Measurements from ENCODE around the gene HECTD1. TPM values are rescaled to one million over a fixed set of nuclear protein-coding genes. Genes with fewer than 3 reads are reported as not detected.
"Not testable (repeated sequence)": the region's sequence is repeated elsewhere in the genome, so short reads cannot be mapped to it uniquely, and the experiment has no call there.

Gene HECTD1
- total and polyA plus RNA-seq, 4 donors: 23.5 to 164 (median 92.5) TPM

- intact Hi-C loops (cut with DNase I): no loop called here
- DNase-seq (no peak), ATAC-seq (ENCODE audit: low FRiP score) (no peak)
- Histone ChIP-seq H3K27me3 (ENCODE audit: control insufficient read depth in 1 of 2, insufficient read depth in 2 of 2, low read length in 1 of 2) (no peaks in the 10 kb centered on the region), H3K4me3 (ENCODE audit: low read length in 2 of 2) (no peak overlapping the region), H3K9me3 (ENCODE audit: control insufficient read depth, low read length) (no peaks in the 10 kb centered on the region), H3K27ac (ENCODE audit: low read depth in 1 of 2, low read length in 2 of 2) (no peak overlapping the region), H3K36me3 (ENCODE audit: control insufficient read depth in 1 of 2, insufficient read depth in 2 of 2, low read length in 1 of 2) (no peaks in the 10 kb centered on the region), H3K4me1 (ENCODE audit: control insufficient read depth in 1 of 2, insufficient read depth in 2 of 2, low read length in 2 of 2) (peaks cover 0 to 3% of the 10 kb centered on the region in 2 donors)
- 86 to 87% methylated on average over 3 of the region's 3 CpGs for WGBS, 2 donors
Observed at GRCh38 chr14:31244626-31245025, 37.0 kb upstream of the HECTD1 start.

DNA sequence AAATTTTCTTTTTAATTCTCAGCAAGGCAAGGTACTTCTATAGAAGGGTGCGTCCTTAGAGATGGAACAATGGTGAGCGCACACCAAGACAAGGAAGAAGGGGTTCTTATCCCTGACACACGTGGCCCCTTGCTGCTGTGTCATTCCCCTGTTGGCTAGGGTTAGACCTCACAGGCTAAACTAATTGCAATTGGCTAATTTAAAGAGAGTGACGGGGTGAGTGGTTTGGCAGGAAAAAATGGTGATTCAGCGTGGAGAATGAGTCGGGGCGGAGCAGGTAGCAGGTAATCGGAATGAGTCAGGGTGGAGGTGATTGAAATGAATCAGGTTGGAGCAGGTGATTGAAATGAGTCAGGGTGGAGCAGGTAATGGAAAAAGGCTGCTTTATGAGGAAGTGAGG lies 36.3 kb upstream of the HECTD1 start:
- H3K4me3 ChIP-seq (ENCODE audit: low read length in 2 of 2): no peak overlapping the region
- WGBS, 2 donors: 87 to 92% methylated on average over 8 of the region's 8 CpGs
- no peak for DNase-seq
- no peaks in the 10 kb centered on the region for H3K27me3 ChIP-seq (ENCODE audit: control insufficient read depth in 1 of 2, insufficient read depth in 2 of 2, low read length in 1 of 2)
- intact Hi-C loops (cut with DNase I): no loop called here
- H3K36me3 ChIP-seq (ENCODE audit: control insufficient read depth in 1 of 2, insufficient read depth in 2 of 2, low read length in 1 of 2): no peaks in the 10 kb centered on the region
- no peaks in the 10 kb centered on the region for H3K9me3 ChIP-seq (ENCODE audit: control insufficient read depth, low read length)
- no peak overlapping the region for H3K27ac ChIP-seq (ENCODE audit: low read depth in 1 of 2, low read length in 2 of 2)
- H3K4me1 ChIP-seq (ENCODE audit: control insufficient read depth in 1 of 2, insufficient read depth in 2 of 2, low read length in 2 of 2): peaks cover 0 to 3% of the 10 kb centered on the region in 2 donors
- no peak for ATAC-seq (ENCODE audit: low FRiP score)

DNA sequence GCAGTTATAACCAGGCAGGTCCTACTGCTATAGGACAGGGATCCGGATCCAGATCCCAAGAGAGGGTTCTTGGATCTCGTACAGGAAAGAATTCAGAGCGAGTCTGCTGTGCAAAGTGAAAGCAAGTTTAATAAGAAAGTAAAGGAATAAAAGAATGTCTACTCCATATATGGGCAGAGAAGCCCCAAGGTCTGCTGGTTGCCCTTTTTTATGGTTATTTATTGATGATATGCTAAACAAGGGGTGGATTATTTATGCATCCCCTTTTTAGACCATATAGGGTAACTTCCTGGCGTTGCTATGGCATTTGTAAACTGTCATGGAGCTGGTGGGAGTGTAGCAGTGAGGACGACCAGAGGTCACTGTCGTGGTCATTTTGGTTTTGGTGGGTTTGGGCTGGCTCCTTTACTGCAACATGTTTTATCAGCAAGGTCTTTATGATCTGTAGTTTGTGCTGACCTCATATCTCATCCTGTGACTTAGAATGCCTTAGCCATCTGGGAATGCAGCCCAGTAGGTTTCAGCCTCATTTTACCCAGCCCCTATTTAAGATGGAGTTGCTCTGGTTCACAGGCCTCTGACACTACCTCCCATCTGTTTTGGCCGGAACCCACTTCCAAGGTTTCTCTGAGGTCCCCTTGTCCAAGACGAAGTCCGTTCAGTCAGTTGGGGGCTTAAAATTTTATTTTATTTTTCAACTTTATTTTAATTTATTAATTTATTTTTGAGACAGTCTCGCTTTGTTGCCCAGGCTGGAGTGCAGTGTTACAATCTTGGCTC lies 34.8 kb upstream of the HECTD1 start:
- ATAC-seq (ENCODE audit: low FRiP score): not testable (repeated sequence)

GRCh38 chr14:31241450-31242114 lies 34.0 kb upstream of the HECTD1 start:
- peak overlapping the region in 1 of 2 donors; percentile 29 for H3K4me3 ChIP-seq (ENCODE audit: low read length in 2 of 2)
- H3K4me1 ChIP-seq (ENCODE audit: control insufficient read depth in 1 of 2, insufficient read depth in 2 of 2, low read length in 2 of 2): peaks cover 0 to 3% of the 10 kb centered on the region in 2 donors
- no peaks in the 10 kb centered on the region for H3K36me3 ChIP-seq (ENCODE audit: control insufficient read depth in 1 of 2, insufficient read depth in 2 of 2, low read length in 1 of 2)
- ATAC-seq (ENCODE audit: low FRiP score) (no peak), DNase-seq (no peak)
- WGBS, 2 donors: 7 to 16% methylated on average over 2 of the region's 2 CpGs
- no peaks in the 10 kb centered on the region for H3K9me3 ChIP-seq (ENCODE audit: control insufficient read depth, low read length)
- no peak overlapping the region for H3K27ac ChIP-seq (ENCODE audit: low read depth in 1 of 2, low read length in 2 of 2)
- intact Hi-C loops (cut with DNase I): no loop called here
- no peaks in the 10 kb centered on the region for H3K27me3 ChIP-seq (ENCODE audit: control insufficient read depth in 1 of 2, insufficient read depth in 2 of 2, low read length in 1 of 2)

More for the DNA sequence above, 34.8 kb upstream of the HECTD1 start:
- H3K4me1 ChIP-seq (ENCODE audit: control insufficient read depth in 1 of 2, insufficient read depth in 2 of 2, low read length in 2 of 2); H3K27me3 ChIP-seq (ENCODE audit: control insufficient read depth in 1 of 2, insufficient read depth in 2 of 2, low read length in 1 of 2); DNase-seq; H3K9me3 ChIP-seq (ENCODE audit: control insufficient read depth, low read length); intact Hi-C loops (cut with DNase I); H3K36me3 ChIP-seq (ENCODE audit: control insufficient read depth in 1 of 2, insufficient read depth in 2 of 2, low read length in 1 of 2); H3K27ac ChIP-seq (ENCODE audit: low read depth in 1 of 2, low read length in 2 of 2): not testable (repeated sequence)
- H3K4me3 ChIP-seq (ENCODE audit: low read length in 2 of 2): peak overlapping the region in 1 of 2 donors; percentile 29
- 50 to 53% methylated on average over 10 of the region's 10 CpGs for WGBS, 2 donors

- H3K9me3 ChIP-seq (ENCODE audit: control insufficient read depth, low read length): no peaks in the 10 kb centered on the region
- no peaks in the 10 kb centered on the region for H3K36me3 ChIP-seq (ENCODE audit: control insufficient read depth in 1 of 2, insufficient read depth in 2 of 2, low read length in 1 of 2)
- H3K27me3 ChIP-seq (ENCODE audit: control insufficient read depth in 1 of 2, insufficient read depth in 2 of 2, low read length in 1 of 2): no peaks in the 10 kb centered on the region
- intact Hi-C loops (cut with DNase I): no loop called here
- DNase-seq: no peak
- H3K4me3 ChIP-seq (ENCODE audit: low read length in 2 of 2): no peak overlapping the region
- H3K4me1 ChIP-seq (ENCODE audit: control insufficient read depth in 1 of 2, insufficient read depth in 2 of 2, low read length in 2 of 2): peaks cover 0 to 3% of the 10 kb centered on the region in 2 donors
- ATAC-seq (ENCODE audit: low FRiP score): no peak
- H3K27ac ChIP-seq (ENCODE audit: low read depth in 1 of 2, low read length in 2 of 2): no peak overlapping the region
- WGBS, 2 donors: 97 to 98% methylated on average over 6 of the region's 6 CpGs
Observed at GRCh38 chr14:31239741-31240140, 32.1 kb upstream of the HECTD1 start.

DNA sequence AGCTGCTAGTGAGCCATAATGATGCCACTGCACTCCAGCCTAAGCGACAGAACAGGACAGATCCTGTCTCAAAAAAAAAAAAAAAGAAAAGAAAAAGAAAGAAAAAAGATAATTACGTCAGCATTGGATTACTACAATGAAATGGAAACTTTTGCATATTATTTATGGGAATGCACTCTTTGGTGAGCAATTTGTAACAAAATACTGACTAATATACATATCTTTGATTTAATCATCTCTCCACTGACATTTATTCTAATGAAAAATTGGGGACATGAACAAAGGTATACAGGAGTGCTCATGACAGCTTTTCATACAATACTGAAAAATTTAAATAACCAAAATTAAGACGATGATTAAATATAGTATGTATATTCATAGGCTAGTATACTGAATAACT lies 27.9 kb upstream of the HECTD1 start:
- H3K27me3 ChIP-seq (ENCODE audit: control insufficient read depth in 1 of 2, insufficient read depth in 2 of 2, low read length in 1 of 2): no peaks in the 10 kb centered on the region
- 90% methylated on average over 3 of the region's 3 CpGs for WGBS, 2 donors
- DNase-seq: no peak
- H3K4me1 ChIP-seq (ENCODE audit: control insufficient read depth in 1 of 2, insufficient read depth in 2 of 2, low read length in 2 of 2): no peaks in the 10 kb centered on the region
- no peak for ATAC-seq (ENCODE audit: low FRiP score)
- H3K9me3 ChIP-seq (ENCODE audit: control insufficient read depth, low read length): no peaks in the 10 kb centered on the region
- no peak overlapping the region for H3K27ac ChIP-seq (ENCODE audit: low read depth in 1 of 2, low read length in 2 of 2)
- H3K36me3 ChIP-seq (ENCODE audit: control insufficient read depth in 1 of 2, insufficient read depth in 2 of 2, low read length in 1 of 2): no peaks in the 10 kb centered on the region
- H3K4me3 ChIP-seq (ENCODE audit: low read length in 2 of 2): no peak overlapping the region
- intact Hi-C loops (cut with DNase I): no loop called here

DNA sequence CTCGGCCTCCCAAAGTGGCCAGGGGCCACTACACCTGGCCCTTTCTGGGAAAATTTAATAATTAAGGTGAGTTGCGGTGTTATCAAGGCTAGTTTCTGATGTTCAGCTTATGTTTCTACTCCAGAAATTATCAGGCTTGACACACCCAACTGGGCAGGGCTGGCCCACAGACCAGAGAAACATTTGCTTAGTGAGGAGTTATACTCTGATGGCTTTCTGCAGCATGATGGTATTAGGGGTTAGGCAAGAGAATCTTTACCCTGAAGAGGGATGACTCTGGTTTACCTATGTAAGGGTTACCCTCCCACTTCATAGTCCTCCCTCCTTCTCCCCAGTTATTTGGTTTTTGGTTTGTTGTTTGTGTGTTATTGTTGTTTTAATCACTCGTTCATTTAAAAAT lies 24.5 kb upstream of the HECTD1 start:
- Histone ChIP-seq H3K4me3 (ENCODE audit: low read length in 2 of 2) (no peak overlapping the region), H3K27ac (ENCODE audit: low read depth in 1 of 2, low read length in 2 of 2) (no peak overlapping the region), H3K27me3 (ENCODE audit: control insufficient read depth in 1 of 2, insufficient read depth in 2 of 2, low read length in 1 of 2) (no peaks in the 10 kb centered on the region), H3K9me3 (ENCODE audit: control insufficient read depth, low read length) (no peaks in the 10 kb centered on the region), H3K4me1 (ENCODE audit: control insufficient read depth in 1 of 2, insufficient read depth in 2 of 2, low read length in 2 of 2) (no peaks in the 10 kb centered on the region), H3K36me3 (ENCODE audit: control insufficient read depth in 1 of 2, insufficient read depth in 2 of 2, low read length in 1 of 2) (no peaks in the 10 kb centered on the region)
- intact Hi-C loops (cut with DNase I): no loop called here
- WGBS, 2 donors: 79 to 80% methylated on average over 3 of the region's 3 CpGs
- DNase-seq: no peak
- no peak for ATAC-seq (ENCODE audit: low FRiP score)

DNA sequence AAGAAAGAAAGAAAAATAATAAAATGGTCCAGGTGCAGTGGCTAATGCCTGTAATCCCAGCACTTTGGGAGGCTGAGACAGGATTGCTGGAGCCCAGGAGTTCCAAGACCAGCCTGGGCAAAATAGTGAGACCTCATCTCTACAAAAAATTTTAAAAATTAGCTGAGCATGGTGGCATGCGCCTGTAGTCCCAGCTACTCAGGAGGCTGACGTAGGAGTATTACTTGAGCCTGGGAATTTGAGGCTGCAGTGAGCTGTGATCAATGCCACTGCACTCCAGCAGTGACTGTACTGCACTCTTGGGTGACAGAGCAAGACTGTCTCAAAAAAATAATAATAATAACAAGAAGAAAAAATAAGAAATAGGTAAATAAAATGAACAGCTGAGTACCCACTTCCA lies 23.7 kb upstream of the HECTD1 start:
- DNase-seq; ATAC-seq (ENCODE audit: low FRiP score); H3K36me3 ChIP-seq (ENCODE audit: control insufficient read depth in 1 of 2, insufficient read depth in 2 of 2, low read length in 1 of 2); H3K27ac ChIP-seq (ENCODE audit: low read depth in 1 of 2, low read length in 2 of 2); H3K4me1 ChIP-seq (ENCODE audit: control insufficient read depth in 1 of 2, insufficient read depth in 2 of 2, low read length in 2 of 2); H3K9me3 ChIP-seq (ENCODE audit: control insufficient read depth, low read length); H3K27me3 ChIP-seq (ENCODE audit: control insufficient read depth in 1 of 2, insufficient read depth in 2 of 2, low read length in 1 of 2); intact Hi-C loops (cut with DNase I); H3K4me3 ChIP-seq (ENCODE audit: low read length in 2 of 2): not testable (repeated sequence)
- 87 to 98% methylated on average over 2 of the region's 2 CpGs for WGBS, 2 donors

GRCh38 chr14:31230573-31230958 lies 23.0 kb upstream of the HECTD1 start:
- WGBS, 2 donors: 88% methylated on average over 1 of the region's 1 CpG
- intact Hi-C loops (cut with DNase I): no loop called here
- H3K27me3 ChIP-seq (ENCODE audit: control insufficient read depth in 1 of 2, insufficient read depth in 2 of 2, low read length in 1 of 2): no peaks in the 10 kb centered on the region
- no peak overlapping the region for H3K4me3 ChIP-seq (ENCODE audit: low read length in 2 of 2)
- ATAC-seq (ENCODE audit: low FRiP score) (no peak), DNase-seq (no peak)
- no peaks in the 10 kb centered on the region for H3K4me1 ChIP-seq (ENCODE audit: control insufficient read depth in 1 of 2, insufficient read depth in 2 of 2, low read length in 2 of 2)
- H3K27ac ChIP-seq (ENCODE audit: low read depth in 1 of 2, low read length in 2 of 2): no peak overlapping the region
- no peaks in the 10 kb centered on the region for H3K9me3 ChIP-seq (ENCODE audit: control insufficient read depth, low read length)
- H3K36me3 ChIP-seq (ENCODE audit: control insufficient read depth in 1 of 2, insufficient read depth in 2 of 2, low read length in 1 of 2): no peaks in the 10 kb centered on the region

All from aorta (tissue), 5 donors.